IPS-20b (cell line): Measurements from ENCODE around the gene SCAMP3.

Experiments used
- H3K27ac ChIP-seq: one replicate; pipeline ENCODE4 v1.5.1; 2013; ENCODE audit warnings: low read length
- H3K27me3 ChIP-seq: 2 replicates; pipeline ENCODE4 v1.6.1; 2013; ENCODE audit warnings: mild to moderate bottlenecking, low read length, inconsistent platforms; ENCODE audit not compliant: insufficient read depth
- H3K36me3 ChIP-seq: 2 replicates; pipeline ENCODE4 v1.6.1; 2013; ENCODE audit warnings: low read depth, mild to moderate bottlenecking, inconsistent platforms, low read length, moderate library complexity; ENCODE audit not compliant: insufficient read depth
- H3K4me1 ChIP-seq: 2 replicates; pipeline ENCODE4 v1.6.1; 2013; ENCODE audit warnings: mild to moderate bottlenecking, control low read depth, inconsistent platforms, low read length, moderate library complexity; ENCODE audit not compliant: insufficient read depth
- H3K4me3 ChIP-seq: 2 replicates; pipeline ENCODE4 v1.5.1; 2013; ENCODE audit warnings: mild to moderate bottlenecking, low read length, inconsistent platforms
- H3K9ac ChIP-seq: 2 replicates; pipeline ENCODE4 v1.6.1; 2013; ENCODE audit warnings: low read depth, mild to moderate bottlenecking, inconsistent platforms, low read length, moderate library complexity
- H3K9me3 ChIP-seq: 2 replicates; pipeline ENCODE4 v1.6.1; 2013; ENCODE audit warnings: mild to moderate bottlenecking, low read depth, low read length, inconsistent platforms; ENCODE audit not compliant: insufficient read depth

SCAMP3 gene

GRCh38 chr1:155266553-155266952 is 4.4 kb upstream of the SCAMP3 start:
- H3K4me3 ChIP-seq: no peak overlapping the region
- H3K27me3 ChIP-seq: no peaks in the 10 kb centered on the region
- no peaks in the 10 kb centered on the region for H3K9me3 ChIP-seq
- H3K36me3 ChIP-seq: peaks cover 88% of the 10 kb centered on the region
- H3K27ac ChIP-seq: no peak overlapping the region
- no peak overlapping the region for H3K9ac ChIP-seq
- no peaks in the 10 kb centered on the region for H3K4me1 ChIP-seq

- no peak overlapping the region for H3K4me3 ChIP-seq
- H3K4me1 ChIP-seq: peaks cover 5% of the 10 kb centered on the region; the same call in 1 of the 2 replicates
- no peaks in the 10 kb centered on the region for H3K27me3 ChIP-seq
- H3K9ac ChIP-seq: peak overlapping the region; percentile 18; the same call in 1 of the 2 replicates
- H3K36me3 ChIP-seq: peaks cover 61% of the 10 kb centered on the region
- no peak overlapping the region for H3K27ac ChIP-seq
- no peaks in the 10 kb centered on the region for H3K9me3 ChIP-seq
Observed at GRCh38 chr1:155263067-155263466, 907 bp upstream of the SCAMP3 start.

- Histone ChIP-seq H3K36me3 (peaks cover 52% of the 10 kb centered on the region), H3K4me1 (peaks cover 5% of the 10 kb centered on the region; the same call in 1 of the 2 replicates), H3K27me3 (no peaks in the 10 kb centered on the region), H3K9me3 (no peaks in the 10 kb centered on the region), H3K4me3 (peak overlapping the region; percentile 88), H3K9ac (peak overlapping the region; percentile 88), H3K27ac (no peak overlapping the region)
Observed at GRCh38 chr1:155261493-155261851, 688 bp downstream of the SCAMP3 start.

- no peak overlapping the region for H3K4me3 ChIP-seq
Observed at GRCh38 chr1:155260276-155260675, 1.9 kb downstream of the SCAMP3 start.

GRCh38 chr1:155256058-155256852 is 5.9 kb downstream of the SCAMP3 start:
- H3K9ac ChIP-seq: peak overlapping the region; percentile 79; the same call in 1 of the 2 replicates
- peaks cover 3% of the 10 kb centered on the region; the same call in 1 of the 2 replicates for H3K4me1 ChIP-seq
- no peaks in the 10 kb centered on the region for H3K9me3 ChIP-seq
- H3K36me3 ChIP-seq: peaks cover 15% of the 10 kb centered on the region; the same call in 1 of the 2 replicates
- H3K4me3 ChIP-seq: peak overlapping the region; percentile 83
- H3K27me3 ChIP-seq: no peaks in the 10 kb centered on the region
- H3K27ac ChIP-seq: no peak overlapping the region

More at GRCh38 chr1:155260276-155260675, 1.9 kb downstream of the SCAMP3 start:
- Histone ChIP-seq H3K36me3 (peaks cover 42% of the 10 kb centered on the region), H3K27me3 (no peaks in the 10 kb centered on the region), H3K27ac (no peak overlapping the region), H3K9ac (no peak overlapping the region), H3K9me3 (no peaks in the 10 kb centered on the region), H3K4me1 (peaks cover 5% of the 10 kb centered on the region; the same call in 1 of the 2 replicates)

- Histone ChIP-seq H3K9ac (peak within 1 kb of the TSS; percentile 79), H3K9me3 (no peaks in the 10 kb centered on the region), H3K4me3 (peak within 1 kb of the TSS; percentile 83), H3K36me3 (peaks cover 15% of the 10 kb centered on the region; the same call in 1 of the 2 replicates), H3K27ac (no peak within 1 kb of the TSS), H3K27me3 (no peaks in the 10 kb centered on the region), H3K4me1 (no peaks in the 10 kb centered on the region; the same call in 1 of the 2 replicates)
Observed at GRCh38 chr1:155255243-155256007, 6.7 kb downstream of the SCAMP3 start, which contains the start of gene ENTREP3. TSS of gene ENTREP3 (minus strand) at chr1:155255483. CDS start at chr1:155254877, 606 bp downstream.

GRCh38 chr1:155254714-155255242 is 7.4 kb downstream of the SCAMP3 start:
- Histone ChIP-seq H3K4me3 (peak overlapping the region; percentile 83), H3K27me3 (no peaks in the 10 kb centered on the region; the same call in 1 of the 2 replicates), H3K9ac (peak overlapping the region; percentile 79), H3K4me1 (no peaks in the 10 kb centered on the region; the same call in 1 of the 2 replicates), H3K9me3 (no peaks in the 10 kb centered on the region), H3K27ac (no peak overlapping the region), H3K36me3 (peaks cover 12% of the 10 kb centered on the region; the same call in 1 of the 2 replicates)

GRCh38 chr1:155254228-155254713 is 7.9 kb downstream of the SCAMP3 start:
- Histone ChIP-seq H3K27me3 (no peaks in the 10 kb centered on the region; the same call in 1 of the 2 replicates), H3K9ac (peak overlapping the region; percentile 79; the same call in 1 of the 2 replicates), H3K36me3 (peaks cover 12% of the 10 kb centered on the region; the same call in 1 of the 2 replicates), H3K4me1 (no peaks in the 10 kb centered on the region; the same call in 1 of the 2 replicates), H3K27ac (no peak overlapping the region), H3K4me3 (peak overlapping the region; percentile 83), H3K9me3 (no peaks in the 10 kb centered on the region)

- peak overlapping the region; percentile 83; the same call in 1 of the 2 replicates for H3K4me3 ChIP-seq
- peaks cover 12% of the 10 kb centered on the region; the same call in 1 of the 2 replicates for H3K36me3 ChIP-seq
- H3K27ac ChIP-seq: no peak overlapping the region
- H3K9me3 ChIP-seq: no peaks in the 10 kb centered on the region
- H3K9ac ChIP-seq: no peak overlapping the region
- H3K27me3 ChIP-seq: no peaks in the 10 kb centered on the region; the same call in 1 of the 2 replicates
- H3K4me1 ChIP-seq: no peaks in the 10 kb centered on the region; the same call in 1 of the 2 replicates
Observed at GRCh38 chr1:155253797-155254196, 8.4 kb downstream of the SCAMP3 start.

- Histone ChIP-seq H3K4me3 (no peak overlapping the region), H3K27ac (no peak overlapping the region), H3K9ac (no peak overlapping the region), H3K9me3 (no peaks in the 10 kb centered on the region), H3K36me3 (peaks cover 11% of the 10 kb centered on the region; the same call in 1 of the 2 replicates), H3K27me3 (no peaks in the 10 kb centered on the region; the same call in 1 of the 2 replicates), H3K4me1 (no peaks in the 10 kb centered on the region; the same call in 1 of the 2 replicates)
Observed at GRCh38 chr1:155253208-155253607, 9.0 kb downstream of the SCAMP3 start.

GRCh38 chr1:155251566-155251965 is 10.6 kb downstream of the SCAMP3 start:
- H3K4me3 ChIP-seq: no peak overlapping the region
- peaks cover 18% of the 10 kb centered on the region; the same call in 1 of the 2 replicates for H3K36me3 ChIP-seq
- no peak overlapping the region for H3K9ac ChIP-seq
- H3K9me3 ChIP-seq: no peaks in the 10 kb centered on the region
- H3K27ac ChIP-seq: no peak overlapping the region
- H3K4me1 ChIP-seq: no peaks in the 10 kb centered on the region; the same call in 1 of the 2 replicates
- H3K27me3 ChIP-seq: peaks cover 7% of the 10 kb centered on the region
